ENCODE measurements around the gene CCHCR1. TPM values are rescaled to one million over a fixed set of nuclear protein-coding genes. Genes with fewer than 3 reads are reported as not detected.
A peak's percentile ranks its signal among the peaks of the same experiment; 100 is the strongest.

The CCHCR1 gene
- total and polyA plus RNA-seq, 9 of the 15 experiments (the other 6 are each of a cell fraction or from before 2014, with no cell fraction given) = 1.2 to 47.3 (median 32.0) TPM

DNA sequence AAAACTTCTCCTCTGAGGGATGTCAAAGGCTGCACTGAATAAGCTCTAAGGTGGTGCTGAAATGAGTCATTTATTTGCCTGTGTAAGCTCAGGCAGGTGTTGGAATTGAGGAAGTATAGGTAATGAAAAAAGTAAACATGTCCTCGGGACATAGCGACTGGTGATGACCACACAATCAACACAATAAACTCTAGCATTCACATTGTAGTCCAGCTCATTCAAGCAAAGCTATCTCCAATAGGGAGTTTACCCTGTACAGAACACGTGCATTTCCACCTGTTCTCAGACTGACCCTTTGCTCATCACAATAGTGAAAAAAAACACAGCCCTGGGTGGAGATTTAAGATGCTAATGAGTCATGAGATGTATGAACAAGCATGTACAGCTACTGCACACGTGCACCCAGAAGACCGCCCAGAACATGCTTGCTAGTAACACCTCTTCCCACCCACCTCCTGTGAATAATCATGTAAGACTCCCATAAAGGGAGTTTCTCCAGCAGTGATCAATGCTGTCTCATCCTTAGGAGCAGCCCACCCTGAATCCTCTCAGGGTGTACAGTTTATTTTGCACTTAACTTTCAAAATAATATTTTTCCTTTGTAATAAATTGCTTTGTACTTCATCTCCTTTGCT lies 45.9 kb upstream of the CCHCR1 start (continued):
- TF ChIP-seq, protein P1, sequence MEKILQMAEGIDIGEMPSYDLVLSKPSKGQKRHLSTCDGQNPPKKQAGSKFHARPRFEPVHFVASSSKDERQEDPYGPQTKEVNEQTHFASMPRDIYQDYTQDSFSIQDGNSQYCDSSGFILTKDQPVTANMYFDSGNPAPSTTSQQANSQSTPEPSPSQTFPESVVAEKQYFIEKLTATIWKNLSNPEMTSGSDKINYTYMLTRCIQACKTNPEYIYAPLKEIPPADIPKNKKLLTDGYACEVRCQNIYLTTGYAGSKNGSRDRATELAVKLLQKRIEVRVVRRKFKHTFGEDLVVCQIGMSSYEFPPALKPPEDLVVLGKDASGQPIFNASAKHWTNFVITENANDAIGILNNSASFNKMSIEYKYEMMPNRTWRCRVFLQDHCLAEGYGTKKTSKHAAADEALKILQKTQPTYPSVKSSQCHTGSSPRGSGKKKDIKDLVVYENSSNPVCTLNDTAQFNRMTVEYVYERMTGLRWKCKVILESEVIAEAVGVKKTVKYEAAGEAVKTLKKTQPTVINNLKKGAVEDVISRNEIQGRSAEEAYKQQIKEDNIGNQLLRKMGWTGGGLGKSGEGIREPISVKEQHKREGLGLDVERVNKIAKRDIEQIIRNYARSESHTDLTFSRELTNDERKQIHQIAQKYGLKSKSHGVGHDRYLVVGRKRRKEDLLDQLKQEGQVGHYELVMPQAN (IDR thresholded peaks at IDR 0.05; ENCODE audit: borderline replicate concordance) = peak; percentile 58; the same call in 1 of the 2 replicates
- TF ChIP-seq RCOR1 (IDR thresholded peaks at IDR 0.05; ENCODE audit: borderline replicate concordance in 1 of 2, low read depth in 2 of 2, low read length in 2 of 2) (no peak), GATAD2B (IDR thresholded peaks at IDR 0.05; ENCODE audit: borderline replicate concordance) (peak; percentile 49; the same call in 1 of the 2 replicates), TARDBP (IDR thresholded peaks at IDR 0.05) (no peak), SMARCC2 (IDR thresholded peaks at IDR 0.05; ENCODE audit: low read depth) (no peak), ZFP1 (CRISPR knock-in tag; IDR thresholded peaks at IDR 0.05) (no peak), EP400 (IDR thresholded peaks at IDR 0.05) (peak; percentile 50; the same call in 1 of the 2 replicates), ZNF143 (CRISPR knock-in tag; IDR thresholded peaks at IDR 0.05) (no peak), ZNF239 (CRISPR knock-in tag; IDR thresholded peaks at IDR 0.05) (no peak), TRIM28 (IDR thresholded peaks at IDR 0.05) (0 out of 2 replicates have a peak, but pooled peaks have one; percentile 18), KLF1 (tag; IDR thresholded peaks at IDR 0.05) (no peak), CHD2 (IDR thresholded peaks at IDR 0.05; ENCODE audit: low read depth, low read length) (no peak), TRIM24 (IDR thresholded peaks at IDR 0.05) (no peak)
- TF ChIP-seq, protein P2, sequence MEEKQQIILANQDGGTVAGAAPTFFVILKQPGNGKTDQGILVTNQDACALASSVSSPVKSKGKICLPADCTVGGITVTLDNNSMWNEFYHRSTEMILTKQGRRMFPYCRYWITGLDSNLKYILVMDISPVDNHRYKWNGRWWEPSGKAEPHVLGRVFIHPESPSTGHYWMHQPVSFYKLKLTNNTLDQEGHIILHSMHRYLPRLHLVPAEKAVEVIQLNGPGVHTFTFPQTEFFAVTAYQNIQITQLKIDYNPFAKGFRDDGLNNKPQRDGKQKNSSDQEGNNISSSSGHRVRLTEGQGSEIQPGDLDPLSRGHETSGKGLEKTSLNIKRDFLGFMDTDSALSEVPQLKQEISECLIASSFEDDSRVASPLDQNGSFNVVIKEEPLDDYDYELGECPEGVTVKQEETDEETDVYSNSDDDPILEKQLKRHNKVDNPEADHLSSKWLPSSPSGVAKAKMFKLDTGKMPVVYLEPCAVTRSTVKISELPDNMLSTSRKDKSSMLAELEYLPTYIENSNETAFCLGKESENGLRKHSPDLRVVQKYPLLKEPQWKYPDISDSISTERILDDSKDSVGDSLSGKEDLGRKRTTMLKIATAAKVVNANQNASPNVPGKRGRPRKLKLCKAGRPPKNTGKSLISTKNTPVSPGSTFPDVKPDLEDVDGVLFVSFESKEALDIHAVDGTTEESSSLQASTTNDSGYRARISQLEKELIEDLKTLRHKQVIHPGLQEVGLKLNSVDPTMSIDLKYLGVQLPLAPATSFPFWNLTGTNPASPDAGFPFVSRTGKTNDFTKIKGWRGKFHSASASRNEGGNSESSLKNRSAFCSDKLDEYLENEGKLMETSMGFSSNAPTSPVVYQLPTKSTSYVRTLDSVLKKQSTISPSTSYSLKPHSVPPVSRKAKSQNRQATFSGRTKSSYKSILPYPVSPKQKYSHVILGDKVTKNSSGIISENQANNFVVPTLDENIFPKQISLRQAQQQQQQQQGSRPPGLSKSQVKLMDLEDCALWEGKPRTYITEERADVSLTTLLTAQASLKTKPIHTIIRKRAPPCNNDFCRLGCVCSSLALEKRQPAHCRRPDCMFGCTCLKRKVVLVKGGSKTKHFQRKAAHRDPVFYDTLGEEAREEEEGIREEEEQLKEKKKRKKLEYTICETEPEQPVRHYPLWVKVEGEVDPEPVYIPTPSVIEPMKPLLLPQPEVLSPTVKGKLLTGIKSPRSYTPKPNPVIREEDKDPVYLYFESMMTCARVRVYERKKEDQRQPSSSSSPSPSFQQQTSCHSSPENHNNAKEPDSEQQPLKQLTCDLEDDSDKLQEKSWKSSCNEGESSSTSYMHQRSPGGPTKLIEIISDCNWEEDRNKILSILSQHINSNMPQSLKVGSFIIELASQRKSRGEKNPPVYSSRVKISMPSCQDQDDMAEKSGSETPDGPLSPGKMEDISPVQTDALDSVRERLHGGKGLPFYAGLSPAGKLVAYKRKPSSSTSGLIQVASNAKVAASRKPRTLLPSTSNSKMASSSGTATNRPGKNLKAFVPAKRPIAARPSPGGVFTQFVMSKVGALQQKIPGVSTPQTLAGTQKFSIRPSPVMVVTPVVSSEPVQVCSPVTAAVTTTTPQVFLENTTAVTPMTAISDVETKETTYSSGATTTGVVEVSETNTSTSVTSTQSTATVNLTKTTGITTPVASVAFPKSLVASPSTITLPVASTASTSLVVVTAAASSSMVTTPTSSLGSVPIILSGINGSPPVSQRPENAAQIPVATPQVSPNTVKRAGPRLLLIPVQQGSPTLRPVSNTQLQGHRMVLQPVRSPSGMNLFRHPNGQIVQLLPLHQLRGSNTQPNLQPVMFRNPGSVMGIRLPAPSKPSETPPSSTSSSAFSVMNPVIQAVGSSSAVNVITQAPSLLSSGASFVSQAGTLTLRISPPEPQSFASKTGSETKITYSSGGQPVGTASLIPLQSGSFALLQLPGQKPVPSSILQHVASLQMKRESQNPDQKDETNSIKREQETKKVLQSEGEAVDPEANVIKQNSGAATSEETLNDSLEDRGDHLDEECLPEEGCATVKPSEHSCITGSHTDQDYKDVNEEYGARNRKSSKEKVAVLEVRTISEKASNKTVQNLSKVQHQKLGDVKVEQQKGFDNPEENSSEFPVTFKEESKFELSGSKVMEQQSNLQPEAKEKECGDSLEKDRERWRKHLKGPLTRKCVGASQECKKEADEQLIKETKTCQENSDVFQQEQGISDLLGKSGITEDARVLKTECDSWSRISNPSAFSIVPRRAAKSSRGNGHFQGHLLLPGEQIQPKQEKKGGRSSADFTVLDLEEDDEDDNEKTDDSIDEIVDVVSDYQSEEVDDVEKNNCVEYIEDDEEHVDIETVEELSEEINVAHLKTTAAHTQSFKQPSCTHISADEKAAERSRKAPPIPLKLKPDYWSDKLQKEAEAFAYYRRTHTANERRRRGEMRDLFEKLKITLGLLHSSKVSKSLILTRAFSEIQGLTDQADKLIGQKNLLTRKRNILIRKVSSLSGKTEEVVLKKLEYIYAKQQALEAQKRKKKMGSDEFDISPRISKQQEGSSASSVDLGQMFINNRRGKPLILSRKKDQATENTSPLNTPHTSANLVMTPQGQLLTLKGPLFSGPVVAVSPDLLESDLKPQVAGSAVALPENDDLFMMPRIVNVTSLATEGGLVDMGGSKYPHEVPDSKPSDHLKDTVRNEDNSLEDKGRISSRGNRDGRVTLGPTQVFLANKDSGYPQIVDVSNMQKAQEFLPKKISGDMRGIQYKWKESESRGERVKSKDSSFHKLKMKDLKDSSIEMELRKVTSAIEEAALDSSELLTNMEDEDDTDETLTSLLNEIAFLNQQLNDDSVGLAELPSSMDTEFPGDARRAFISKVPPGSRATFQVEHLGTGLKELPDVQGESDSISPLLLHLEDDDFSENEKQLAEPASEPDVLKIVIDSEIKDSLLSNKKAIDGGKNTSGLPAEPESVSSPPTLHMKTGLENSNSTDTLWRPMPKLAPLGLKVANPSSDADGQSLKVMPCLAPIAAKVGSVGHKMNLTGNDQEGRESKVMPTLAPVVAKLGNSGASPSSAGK (IDR thresholded peaks at IDR 0.05) = peak; percentile 78
- TF ChIP-seq, protein P3, sequence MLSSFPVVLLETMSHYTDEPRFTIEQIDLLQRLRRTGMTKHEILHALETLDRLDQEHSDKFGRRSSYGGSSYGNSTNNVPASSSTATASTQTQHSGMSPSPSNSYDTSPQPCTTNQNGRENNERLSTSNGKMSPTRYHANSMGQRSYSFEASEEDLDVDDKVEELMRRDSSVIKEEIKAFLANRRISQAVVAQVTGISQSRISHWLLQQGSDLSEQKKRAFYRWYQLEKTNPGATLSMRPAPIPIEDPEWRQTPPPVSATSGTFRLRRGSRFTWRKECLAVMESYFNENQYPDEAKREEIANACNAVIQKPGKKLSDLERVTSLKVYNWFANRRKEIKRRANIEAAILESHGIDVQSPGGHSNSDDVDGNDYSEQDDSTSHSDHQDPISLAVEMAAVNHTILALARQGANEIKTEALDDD (IDR thresholded peaks at IDR 0.05) = no peak
